Fibroblast of lung (primary cell): ENCODE data around the gene TMPRSS5. TPM values are rescaled to one million over a fixed set of nuclear protein-coding genes. Genes with fewer than 3 reads are reported as not detected.
"Not testable (repeated sequence)": the region's sequence is repeated elsewhere in the genome, so short reads cannot be mapped to it uniquely, and the experiment has no call there.

Experiments
- DNase-seq, 2 donors: peaks; one replicate each; pipeline versions ENCODE4 v3.0.0 to v3.0.0-alpha.2; 2010; ENCODE audit warnings: low read depth in 2 of 2
- H2AFZ ChIP-seq: 2 replicates; pipeline ENCODE4 v1.5.1; 2012; ENCODE audit warnings: low read length, control low read depth, inconsistent platforms
- H3K27ac ChIP-seq: 2 replicates; pipeline ENCODE4 v1.5.1; 2011; ENCODE audit warnings: low read length, control low read depth; ENCODE audit not compliant: insufficient read depth
- H3K27me3 ChIP-seq: 2 replicates; pipeline ENCODE4 v1.5.1; 2011; ENCODE audit warnings: mild to moderate bottlenecking, low read length; ENCODE audit not compliant: control insufficient read depth, insufficient read depth
- H3K36me3 ChIP-seq: 2 replicates; pipeline ENCODE4 v1.5.1; 2011; ENCODE audit warnings: low read length; ENCODE audit not compliant: control insufficient read depth, insufficient read depth
- H3K4me1 ChIP-seq: 2 replicates; pipeline ENCODE4 v1.5.1; 2011; ENCODE audit warnings: low read length; ENCODE audit not compliant: control insufficient read depth, insufficient read depth; ENCODE audit errors: extremely low read depth
- H3K4me2 ChIP-seq: 2 replicates; pipeline ENCODE4 v1.5.1; 2011; ENCODE audit warnings: low read length, control low read depth; ENCODE audit not compliant: insufficient read depth; ENCODE audit errors: extremely low read depth
- H3K4me3 ChIP-seq, 4 experiments: fragments of 200-600 bp in 1 of 4; sonication (generic) in 1 of 4; replicated peaks in 1 of 4; 2 replicates each; pipeline ENCODE4 v1.5.1; 2011 to 2016; ENCODE audit warnings: low read length in 4 of 4, low read depth in 3 of 4, mild to moderate bottlenecking in 3 of 4, control low read depth in 2 of 4, inconsistent platforms in 1 of 4, mixed read lengths in 1 of 4; ENCODE audit not compliant: insufficient read depth in 1 of 4; ENCODE audit errors: control extremely low read depth in 1 of 4
- H3K79me2 ChIP-seq: 2 replicates; pipeline ENCODE4 v1.5.1; 2012; ENCODE audit warnings: mild to moderate bottlenecking, low read length, inconsistent platforms; ENCODE audit not compliant: control insufficient read depth, insufficient read depth
- H3K9ac ChIP-seq: 2 replicates; pipeline ENCODE4 v1.5.1; 2011; ENCODE audit warnings: mild to moderate bottlenecking, low read length, control low read depth; ENCODE audit not compliant: insufficient read depth
- H3K9me3 ChIP-seq: 2 replicates; pipeline ENCODE4 v1.5.1; 2012; ENCODE audit warnings: low read depth, low read length; ENCODE audit not compliant: control insufficient read depth, insufficient read depth
- H4K20me1 ChIP-seq: 2 replicates; pipeline ENCODE4 v1.5.1; 2011; ENCODE audit warnings: low read length; ENCODE audit not compliant: control insufficient read depth, insufficient read depth; ENCODE audit errors: extremely low read depth
- CTCF ChIP-seq, 2 donors: IDR thresholded peaks in 1 of 2; conservative IDR thresholded peaks in 1 of 2; 1 replicate in 1 of 2; 2 replicates in 1 of 2; pipeline ENCODE4 v1.5.1; 2011 to 2012; ENCODE audit warnings: low read length in 2 of 2, control low read depth in 1 of 2, inconsistent platforms in 1 of 2, low read depth in 1 of 2, mild to moderate bottlenecking in 1 of 2
- EZH2 ChIP-seq: IDR thresholded peaks from 2 replicates; pipeline ENCODE4 v1.5.1; 2012; ENCODE audit warnings: low read length, control low read depth, mild to moderate bottlenecking; ENCODE audit errors: missing control alignments
- polyA plus RNA-seq, 2 donors: library from polyadenylated mRNA; depleted of rRNA in 1 of 2; stranded (reverse) in 1 of 2; unstranded in 1 of 2; fragments of >200 nt; gene quantifications; 2 replicates each; pipeline ENCODE4 v1.2.1, GENCODE V29; 2011 to 2012; ENCODE audit warnings: missing spikeins in 1 of 2
- total RNA-seq: library from RNA; depleted of rRNA; stranded (reverse); fragments of >200 nt; gene quantifications from 2 replicates; pipeline ENCODE4 v1.2.1, GENCODE V29; 2014

The TMPRSS5 gene
- total and polyA plus RNA-seq, 2 donors (not counting 1 experiment from before 2014, with no cell fraction given): 0.08 to 0.17 TPM

GRCh38 chr11:113722221-113722620 is 16.1 kb upstream of the TMPRSS5 start:
- no peaks in the 10 kb centered on the region for H4K20me1 ChIP-seq
- no peaks in the 10 kb centered on the region for H3K79me2 ChIP-seq
- H3K4me2 ChIP-seq: no peak overlapping the region
- no peak overlapping the region for H2AFZ ChIP-seq
- no peaks in the 10 kb centered on the region for H3K36me3 ChIP-seq
- no peak overlapping the region for H3K4me3 ChIP-seq
- H3K27me3 ChIP-seq: no peaks in the 10 kb centered on the region
- TF ChIP-seq EZH2 (no peak), CTCF (conservative IDR thresholded peaks at IDR 0.05 in 1 of 2, IDR thresholded peaks at IDR 0.05 in 1 of 2; ENCODE audit: low read depth in 1 of 2, low read length in 2 of 2) (no peak)
- no peak for DNase-seq
- no peak overlapping the region for H3K9ac ChIP-seq
- H3K9me3 ChIP-seq: no peaks in the 10 kb centered on the region
- H3K27ac ChIP-seq: no peak overlapping the region
- H3K4me1 ChIP-seq: no peaks in the 10 kb centered on the region

GRCh38 chr11:113721462-113722066 is 15.5 kb upstream of the TMPRSS5 start:
- H3K4me2 ChIP-seq: no peak overlapping the region
- DNase-seq: no peak

DNA sequence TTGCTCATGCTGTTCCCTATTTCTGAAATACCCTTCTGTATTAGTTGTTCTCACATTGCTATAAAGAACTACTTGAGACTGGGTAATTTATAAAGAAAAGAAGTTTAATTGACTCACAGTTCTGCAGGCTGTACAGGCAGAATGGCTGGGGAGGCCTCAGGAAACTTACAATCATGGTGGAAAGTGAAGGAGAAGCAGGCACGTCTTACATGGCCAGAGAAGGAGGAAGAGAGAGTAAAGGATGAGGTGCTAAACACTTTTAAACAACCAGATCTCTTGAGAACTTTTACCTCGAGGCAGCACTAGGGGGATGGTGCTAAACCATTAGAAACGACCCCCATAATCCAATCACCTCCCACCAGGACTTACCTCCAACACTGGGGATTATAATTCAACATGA is 14.4 kb upstream of the TMPRSS5 start:
- not testable (repeated sequence) for H3K27ac ChIP-seq, H3K9me3 ChIP-seq, H3K36me3 ChIP-seq, H3K4me1 ChIP-seq, DNase-seq, H3K9ac ChIP-seq, H3K79me2 ChIP-seq, H3K4me3 ChIP-seq, H3K27me3 ChIP-seq, H4K20me1 ChIP-seq, H3K4me2 ChIP-seq, H2AFZ ChIP-seq

More at GRCh38 chr11:113721462-113722066, 15.5 kb upstream of the TMPRSS5 start:
- Histone ChIP-seq H3K9me3 (no peaks in the 10 kb centered on the region), H3K4me3 (no peak overlapping the region), H3K9ac (no peak overlapping the region), H3K27ac (no peak overlapping the region), H3K36me3 (no peaks in the 10 kb centered on the region), H4K20me1 (no peaks in the 10 kb centered on the region), H3K79me2 (no peaks in the 10 kb centered on the region), H3K27me3 (no peaks in the 10 kb centered on the region), H2AFZ (no peak overlapping the region), H3K4me1 (no peaks in the 10 kb centered on the region)
- TF ChIP-seq EZH2: no peak
- no peak for TF ChIP-seq CTCF (conservative IDR thresholded peaks at IDR 0.05 in 1 of 2, IDR thresholded peaks at IDR 0.05 in 1 of 2; ENCODE audit: low read depth in 1 of 2, low read length in 2 of 2)
